Keratinocyte (primary cell): ENCODE results near the gene CEL.

Source experiments
- EZH2 ChIP-seq: IDR thresholded peaks from one replicate; pipeline ENCODE4 v1.6.1; 2012; ENCODE audit warnings: inconsistent platforms, mild to moderate bottlenecking, low read length, moderate library complexity
- TF ChIP-seq, protein P1 (sequence below), 3 experiments: IDR thresholded peaks in 1 of 3; conservative IDR thresholded peaks in 1 of 3; optimal IDR thresholded peaks in 1 of 3; 2 replicates in 2 of 3; 3 replicates in 1 of 3; pipeline versions ENCODE3 to v1.5.1; 2011; ENCODE audit warnings: low read length in 3 of 3, mild to moderate bottlenecking in 3 of 3, moderate library complexity in 2 of 3, control low read depth in 1 of 3, inconsistent platforms in 1 of 3; ENCODE audit not compliant: insufficient read depth in 2 of 3; ENCODE audit errors: extremely low read depth in 1 of 3

DNA sequence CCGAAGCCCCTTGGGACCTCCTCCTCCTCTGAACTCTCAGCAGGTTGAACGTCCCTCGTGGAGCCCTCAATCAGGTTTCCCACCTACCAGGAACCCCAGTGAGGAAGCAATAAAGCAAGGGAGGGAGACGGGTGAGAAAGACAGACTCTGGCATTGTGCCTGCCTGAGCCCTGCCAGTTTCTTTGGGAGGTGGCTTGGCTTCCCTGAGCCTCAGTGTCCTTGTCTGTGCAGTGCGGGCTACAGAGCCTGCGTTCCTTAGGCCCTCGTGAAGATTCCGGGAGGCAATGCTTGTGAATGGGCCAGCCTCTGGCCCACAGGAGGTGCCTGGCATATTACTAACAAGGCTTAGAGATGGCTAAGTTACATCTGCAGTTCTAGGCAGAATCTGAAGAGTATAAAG, 19.1 kb upstream of the CEL start:
- TF ChIP-seq, protein P1, sequence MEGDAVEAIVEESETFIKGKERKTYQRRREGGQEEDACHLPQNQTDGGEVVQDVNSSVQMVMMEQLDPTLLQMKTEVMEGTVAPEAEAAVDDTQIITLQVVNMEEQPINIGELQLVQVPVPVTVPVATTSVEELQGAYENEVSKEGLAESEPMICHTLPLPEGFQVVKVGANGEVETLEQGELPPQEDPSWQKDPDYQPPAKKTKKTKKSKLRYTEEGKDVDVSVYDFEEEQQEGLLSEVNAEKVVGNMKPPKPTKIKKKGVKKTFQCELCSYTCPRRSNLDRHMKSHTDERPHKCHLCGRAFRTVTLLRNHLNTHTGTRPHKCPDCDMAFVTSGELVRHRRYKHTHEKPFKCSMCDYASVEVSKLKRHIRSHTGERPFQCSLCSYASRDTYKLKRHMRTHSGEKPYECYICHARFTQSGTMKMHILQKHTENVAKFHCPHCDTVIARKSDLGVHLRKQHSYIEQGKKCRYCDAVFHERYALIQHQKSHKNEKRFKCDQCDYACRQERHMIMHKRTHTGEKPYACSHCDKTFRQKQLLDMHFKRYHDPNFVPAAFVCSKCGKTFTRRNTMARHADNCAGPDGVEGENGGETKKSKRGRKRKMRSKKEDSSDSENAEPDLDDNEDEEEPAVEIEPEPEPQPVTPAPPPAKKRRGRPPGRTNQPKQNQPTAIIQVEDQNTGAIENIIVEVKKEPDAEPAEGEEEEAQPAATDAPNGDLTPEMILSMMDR (optimal IDR thresholded peaks at IDR 0.05 in 1 of 3, IDR thresholded peaks at IDR 0.05 in 1 of 3, conservative IDR thresholded peaks at IDR 0.05 in 1 of 3; ENCODE audit: extremely low read depth in 1 of 3, insufficient read depth in 2 of 3, low read length in 3 of 3), result no peak
- no peak for TF ChIP-seq EZH2
